Aorta (tissue), 5 donors: ENCODE results near the gene OXSM. TPM values are rescaled to one million over a fixed set of nuclear protein-coding genes. Genes with fewer than 3 reads are reported as not detected.

Source experiments
- ATAC-seq: fragments of 200-7000 bp; cut with Tn5 transposase; one replicate; pipeline ENCODE4 v1.9.1; 2022; ENCODE audit warnings: moderate library complexity; ENCODE audit not compliant: low FRiP score
- DNase-seq, 2 donors: peaks; one replicate each; pipeline ENCODE4 v3.0.0-alpha.2; 2020
- H3K27ac ChIP-seq, 2 donors: one replicate each; pipeline ENCODE4 v1.5.1; 2013; ENCODE audit warnings: low read length in 2 of 2, mild to moderate bottlenecking in 2 of 2, moderate library complexity in 2 of 2, control low read depth in 1 of 2, inconsistent platforms in 1 of 2, low read depth in 1 of 2
- H3K27me3 ChIP-seq, 2 donors: one replicate each; pipeline ENCODE4 v1.6.1; 2013; ENCODE audit warnings: control low read depth in 1 of 2, low read length in 1 of 2, mild to moderate bottlenecking in 1 of 2, moderate library complexity in 1 of 2; ENCODE audit not compliant: insufficient read depth in 2 of 2, control insufficient read depth in 1 of 2
- H3K36me3 ChIP-seq, 2 donors: one replicate each; pipeline ENCODE4 v1.6.1; 2013; ENCODE audit warnings: control low read depth in 1 of 2, low read length in 1 of 2, mild to moderate bottlenecking in 1 of 2; ENCODE audit not compliant: insufficient read depth in 2 of 2, control insufficient read depth in 1 of 2
- H3K4me1 ChIP-seq, 2 donors: one replicate each; pipeline ENCODE4 v1.6.1; 2013; ENCODE audit warnings: low read length in 2 of 2, control low read depth in 1 of 2, mild to moderate bottlenecking in 1 of 2, moderate library complexity in 1 of 2; ENCODE audit not compliant: insufficient read depth in 2 of 2, control insufficient read depth in 1 of 2
- H3K4me3 ChIP-seq, 2 donors: one replicate each; pipeline ENCODE4 v1.5.1; 2013; ENCODE audit warnings: low read length in 2 of 2, control low read depth in 1 of 2, mild to moderate bottlenecking in 1 of 2
- H3K9me3 ChIP-seq: one replicate; pipeline ENCODE4 v1.6.1; 2013; ENCODE audit warnings: mild to moderate bottlenecking, low read length; ENCODE audit not compliant: control insufficient read depth
- WGBS, 2 donors: extraction: QIAGEN DNeasy Blood & Tissue Kit; methylation state at CpG; one replicate each; pipeline ENCODE4 v1.1.7; 2013; 5-methylcytosine and 5-hydroxymethylcytosine counted together
- intact Hi-C, 2 donors: fragments of 100-400 bp; cut with DNase I; formaldehyde crosslinking; loops; one replicate each; pipeline versions ENCODE4 v1.14.2 to v1.15.0; 2022
- polyA plus RNA-seq, 2 donors: library from polyadenylated mRNA; stranded (reverse); fragments of 200-250 nt; gene quantifications; one replicate each; pipeline ENCODE4 v1.2.3, GENCODE V29; 2013
- total RNA-seq, 2 donors: library from RNA; stranded (reverse); fragmentation: NEBNext Ultra II Directional; extraction: Animal tissue kit (Norgen Biotek cat#: 25700); gene quantifications; one replicate each; pipeline ENCODE4 v1.2.1, GENCODE V29; 2021
- donor health status: healthy with polysubstance abuse.
- donor health status: Bipolar disorder and iron deficiency.
- donor health status: DM: no; HTN: no; CAD: no.
- donor health status: DM: no; HTN: no; CAD: no.
- donor health status: DM: yes; HTN: yes; CAD: no.

The OXSM gene
- total and polyA plus RNA-seq, 4 donors, result 3.9 to 5.9 (median 5.5) TPM

DNA sequence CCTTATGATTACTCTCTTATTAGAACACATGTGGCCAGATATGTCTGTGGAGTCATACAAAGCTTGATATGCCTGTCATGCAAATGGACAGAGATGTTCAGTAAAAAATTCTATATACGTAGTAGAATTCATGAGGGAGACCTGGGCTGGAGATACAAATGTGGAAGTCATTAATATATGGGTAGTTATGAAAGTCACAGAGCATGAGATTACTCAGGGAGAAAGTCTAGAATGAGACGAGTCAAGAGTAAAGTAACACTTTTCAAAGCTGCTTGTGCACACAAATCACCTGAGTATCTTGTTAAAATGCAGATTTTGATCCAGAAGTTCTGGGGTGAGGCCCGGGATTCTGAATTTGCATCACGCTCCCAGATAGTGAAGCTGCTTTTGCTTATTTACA lies 28.4 kb downstream of the OXSM start:
- no peak overlapping the region for H3K27ac ChIP-seq
- H3K4me1 ChIP-seq, result no peaks in the 10 kb centered on the region
- intact Hi-C loops, result loop anchor here in 1 of 2 donors (10.0 kb wide), 1 partner anchor 64 kb away; no protein-coding TSS in a partner anchor
- no peaks in the 10 kb centered on the region for H3K27me3 ChIP-seq
- H3K4me3 ChIP-seq, result no peak overlapping the region
- ATAC-seq, result no peak
- WGBS, 2 donors, result 84 to 85% methylated on average over 4 of the region's 4 CpGs
- no peaks in the 10 kb centered on the region for H3K36me3 ChIP-seq
- DNase-seq, result no peak
- H3K9me3 ChIP-seq, result peaks cover 2% of the 10 kb centered on the region

DNA sequence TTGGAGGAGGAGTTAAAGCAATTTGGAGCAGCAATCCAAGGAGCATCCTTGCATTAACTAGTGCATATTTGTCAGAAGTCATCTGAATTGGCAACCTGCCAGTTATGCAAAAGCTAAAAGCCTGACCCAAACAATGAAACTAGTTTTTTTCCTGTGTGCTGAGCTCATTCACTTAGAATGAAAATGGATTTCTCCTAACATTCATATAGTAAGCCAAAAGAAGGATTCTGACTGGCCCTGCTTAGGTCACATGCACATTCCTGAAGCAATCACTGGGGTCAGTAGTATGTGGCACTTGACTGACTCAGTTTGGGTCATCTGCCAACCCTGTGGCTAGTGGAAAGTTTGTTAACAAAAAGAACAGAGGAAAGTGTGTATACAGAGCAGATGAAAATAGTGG lies 30.5 kb downstream of the OXSM start:
- H3K27ac ChIP-seq, result no peak overlapping the region
- DNase-seq, result no peak
- H3K4me1 ChIP-seq, result no peaks in the 10 kb centered on the region
- intact Hi-C loops, result no loop called here
- no peaks in the 10 kb centered on the region for H3K27me3 ChIP-seq
- ATAC-seq, result no peak
- H3K9me3 ChIP-seq, result peaks cover 2% of the 10 kb centered on the region
- H3K36me3 ChIP-seq, result no peaks in the 10 kb centered on the region
- H3K4me3 ChIP-seq, result no peak overlapping the region

- Histone ChIP-seq H3K27me3 (no peaks in the 10 kb centered on the region), H3K36me3 (no peaks in the 10 kb centered on the region), H3K4me1 (no peaks in the 10 kb centered on the region), H3K9me3 (no peaks in the 10 kb centered on the region), H3K4me3 (no peak overlapping the region), H3K27ac (no peak overlapping the region)
- DNase-seq (no peak), ATAC-seq (no peak)
- WGBS, 2 donors, result 75% methylated on average over 4 of the region's 4 CpGs
- intact Hi-C loops, result no loop called here
These were observed 31.1 kb downstream of the OXSM start for GRCh38 chr3:25820816-25821486.

- H3K9me3 ChIP-seq, result no peaks in the 10 kb centered on the region
- 70% methylated on average over 4 of the region's 4 CpGs for WGBS, 2 donors
- no peaks in the 10 kb centered on the region for H3K36me3 ChIP-seq
- H3K27ac ChIP-seq, result no peak overlapping the region
- no peak for DNase-seq
- no peaks in the 10 kb centered on the region for H3K27me3 ChIP-seq
- intact Hi-C loops, result no loop called here
- no peaks in the 10 kb centered on the region for H3K4me1 ChIP-seq
- H3K4me3 ChIP-seq, result no peak overlapping the region
- ATAC-seq, result no peak
These were observed 32.1 kb downstream of the OXSM start for GRCh38 chr3:25821746-25822573.

- Histone ChIP-seq H3K9me3 (no peaks in the 10 kb centered on the region), H3K36me3 (no peaks in the 10 kb centered on the region), H3K27me3 (no peaks in the 10 kb centered on the region), H3K4me1 (no peaks in the 10 kb centered on the region), H3K27ac (no peak overlapping the region), H3K4me3 (no peak overlapping the region)
- ATAC-seq (no peak), DNase-seq (no peak)
- intact Hi-C loops, result no loop called here
- 96 to 97% methylated on average over 3 of the region's 3 CpGs for WGBS, 2 donors
These were observed 33.4 kb downstream of the OXSM start for GRCh38 chr3:25823314-25823713.

- H3K27ac ChIP-seq, result no peak overlapping the region
- H3K4me1 ChIP-seq, result no peaks in the 10 kb centered on the region
- no peak for DNase-seq
- ATAC-seq, result no peak
- 92 to 93% methylated on average over 2 of the region's 2 CpGs for WGBS, 2 donors
- H3K9me3 ChIP-seq, result no peaks in the 10 kb centered on the region
- intact Hi-C loops, result no loop called here
- no peak overlapping the region for H3K4me3 ChIP-seq
- H3K27me3 ChIP-seq, result no peaks in the 10 kb centered on the region
- H3K36me3 ChIP-seq, result no peaks in the 10 kb centered on the region
These were observed 36.6 kb downstream of the OXSM start for GRCh38 chr3:25826510-25826909.

DNA sequence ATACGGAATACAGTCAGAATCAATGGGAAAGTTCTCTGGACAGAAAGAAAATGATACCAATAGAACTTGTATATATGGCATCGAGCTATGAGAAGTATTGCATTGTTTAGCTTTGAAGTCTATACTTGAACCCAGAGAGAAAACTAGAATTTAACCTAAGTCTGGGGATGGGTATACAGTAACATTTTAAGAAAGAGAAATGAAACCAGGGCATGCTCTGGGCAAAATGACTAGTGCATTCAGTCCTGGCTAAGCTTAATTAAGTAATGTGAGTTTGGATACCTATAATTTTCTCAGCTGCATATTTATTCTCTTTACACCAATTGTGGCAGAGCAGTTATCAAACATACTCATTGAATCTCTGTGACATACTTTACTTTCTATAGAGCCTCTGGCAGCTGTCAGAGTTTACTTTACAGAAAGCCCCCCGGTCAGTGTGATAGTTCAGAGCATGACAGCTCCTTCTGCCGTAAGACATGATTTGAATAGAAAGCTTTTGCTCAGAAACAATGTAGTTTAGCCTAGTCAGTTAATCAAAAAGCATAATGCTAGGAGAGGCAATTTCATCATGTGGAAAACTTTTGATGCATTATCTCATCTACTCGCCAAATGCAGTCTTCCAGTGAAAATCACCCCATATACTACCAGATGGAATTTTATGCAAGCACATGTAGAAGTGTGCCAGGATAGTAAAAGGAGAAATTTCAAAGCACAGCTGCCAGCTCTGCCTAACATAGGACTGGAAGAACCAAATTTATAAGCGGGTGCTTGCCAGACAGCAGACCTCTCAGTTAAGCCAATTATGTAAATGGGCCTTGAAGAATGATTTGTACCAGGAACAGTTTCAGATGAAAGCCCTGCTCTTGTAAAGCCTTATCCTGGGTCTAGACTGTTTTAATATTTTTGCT lies 40.7 kb downstream of the OXSM start:
- Histone ChIP-seq H3K27me3 (no peaks in the 10 kb centered on the region), H3K36me3 (no peaks in the 10 kb centered on the region), H3K9me3 (no peaks in the 10 kb centered on the region), H3K27ac (no peak overlapping the region), H3K4me1 (no peaks in the 10 kb centered on the region), H3K4me3 (no peak overlapping the region)
- 55 to 57% methylated on average over 6 of the region's 6 CpGs for WGBS, 2 donors
- ATAC-seq (no peak), DNase-seq (no peak)
- intact Hi-C loops, result no loop called here

GRCh38 chr3:25831578-25831977 lies 41.7 kb downstream of the OXSM start:
- no peaks in the 10 kb centered on the region for H3K27me3 ChIP-seq
- no peaks in the 10 kb centered on the region for H3K4me1 ChIP-seq
- ATAC-seq (no peak), DNase-seq (no peak)
- H3K27ac ChIP-seq, result no peak overlapping the region
- H3K9me3 ChIP-seq, result no peaks in the 10 kb centered on the region
- intact Hi-C loops, result no loop called here
- H3K36me3 ChIP-seq, result no peaks in the 10 kb centered on the region
- WGBS, 2 donors, result 1 to 7% methylated on average over 3 of the region's 3 CpGs
- no peak overlapping the region for H3K4me3 ChIP-seq
